8988T (cell line): Measurements from ENCODE around the gene APOBEC3C.
"Not testable (repeated sequence)": the region's sequence is repeated elsewhere in the genome, so short reads cannot be mapped to it uniquely, and the experiment has no call there.

Experiments used
- DNase-seq: peaks from one replicate; pipeline ENCODE4 v3.0.0; 2011

The APOBEC3C gene

GRCh38 chr22:39013942-39014722 lies at the start of gene APOBEC3C:
Gene APOBEC3C (plus strand): TSS chr22:39014257. CDS start chr22:39014363, 106 bp downstream.
- peak; percentile 49 for DNase-seq

GRCh38 chr22:38964306-38964705 lies 49.8 kb upstream of the APOBEC3C start:
- no peak for DNase-seq

GRCh38 chr22:38964989-38965388 lies 49.1 kb upstream of the APOBEC3C start:
- no peak for DNase-seq

- no peak for DNase-seq
Observed at GRCh38 chr22:38965614-38966379, 48.3 kb upstream of the APOBEC3C start.

GRCh38 chr22:38966380-38966702 lies 47.7 kb upstream of the APOBEC3C start:
- DNase-seq = no peak

- no peak for DNase-seq
Observed at GRCh38 chr22:38966942-38967341, 47.1 kb upstream of the APOBEC3C start.

- DNase-seq = no peak
Observed at GRCh38 chr22:38967451-38968450, 46.3 kb upstream of the APOBEC3C start.

GRCh38 chr22:38968801-38969200 lies 45.3 kb upstream of the APOBEC3C start:
- no peak for DNase-seq

GRCh38 chr22:38970551-38970950 lies 43.5 kb upstream of the APOBEC3C start:
- no peak for DNase-seq

GRCh38 chr22:38971202-38971601 lies 42.9 kb upstream of the APOBEC3C start:
- no peak for DNase-seq

GRCh38 chr22:38971791-38972190 lies 42.3 kb upstream of the APOBEC3C start:
- no peak for DNase-seq

GRCh38 chr22:38972558-38972957 lies 41.5 kb upstream of the APOBEC3C start:
- DNase-seq = no peak

GRCh38 chr22:38973289-38974169 lies 40.5 kb upstream of the APOBEC3C start:
- DNase-seq = peak; percentile 51

GRCh38 chr22:38974170-38974825 lies 39.8 kb upstream of the APOBEC3C start:
- no peak for DNase-seq

- DNase-seq = no peak
Observed at GRCh38 chr22:38974826-38975175, 39.3 kb upstream of the APOBEC3C start.

- DNase-seq = not testable (repeated sequence)
Observed at GRCh38 chr22:38977289-38977688, 36.8 kb upstream of the APOBEC3C start.

GRCh38 chr22:38980587-38980986 lies 33.5 kb upstream of the APOBEC3C start:
- not testable (repeated sequence) for DNase-seq

- peak; percentile 53 for DNase-seq
Observed at GRCh38 chr22:38981005-38981991, 32.8 kb upstream of the APOBEC3C start.

- DNase-seq = peak; percentile 59
Observed at GRCh38 chr22:38981992-38982927, 31.8 kb upstream of the APOBEC3C start, which contains the start of gene APOBEC3B. Gene APOBEC3B (plus strand): TSS chr22:38982347. CDS start chr22:38982454, 107 bp downstream.
